Anterior cingulate cortex (tissue), 58 donors: ENCODE results near the gene GNB3.
"Not testable (repeated sequence)": the region's sequence is repeated elsewhere in the genome, so short reads cannot be mapped to it uniquely, and the experiment has no call there.

Experiments
- DNase-seq, 58 donors: peaks; one replicate each; lab custom pipeline; 2025; lab: John Stamatoyannopoulos, UW

Gene GNB3

GRCh38 chr12:6855322-6855721 lies 14.6 kb downstream of the GNB3 start:
- DNase-seq: no peak

GRCh38 chr12:6858799-6859198 lies 18.1 kb downstream of the GNB3 start:
- DNase-seq: no peak

- DNase-seq: no peak
These were observed 19.4 kb downstream of the GNB3 start for GRCh38 chr12:6860116-6860515.

GRCh38 chr12:6860942-6861341 lies 20.2 kb downstream of the GNB3 start:
- no peak for DNase-seq

- DNase-seq: no peak
These were observed 20.7 kb downstream of the GNB3 start for GRCh38 chr12:6861391-6861790.

- no peak for DNase-seq
These were observed 22.3 kb downstream of the GNB3 start for GRCh38 chr12:6863033-6863432.

GRCh38 chr12:6863586-6864321 lies 23.0 kb downstream of the GNB3 start:
- no peak for DNase-seq

- not testable (repeated sequence) for DNase-seq
These were observed 24.6 kb downstream of the GNB3 start for GRCh38 chr12:6865307-6865706.

- DNase-seq: no peak
These were observed 25.6 kb downstream of the GNB3 start for GRCh38 chr12:6866163-6866919.

- peak in 15 of 58 donors; percentile 22 to 81 (median 56) for DNase-seq
These were observed 26.2 kb downstream of the GNB3 start for GRCh38 chr12:6866920-6867412.

GRCh38 chr12:6867413-6868210 lies 26.9 kb downstream of the GNB3 start, which contains the start of gene TPI1:
Gene TPI1, plus strand, starts transcription at chr12:6867531. Its CDS starts 36 bp downstream, at chr12:6867567.
- DNase-seq: peak in 57 of 58 donors; percentile 15 to 92 (median 80)

- peak in 7 of 58 donors; percentile 3 to 58 (median 17) for DNase-seq
These were observed 27.7 kb downstream of the GNB3 start for GRCh38 chr12:6868211-6869048.

- peak in 53 of 58 donors; percentile 4 to 82 (median 49) for DNase-seq
These were observed 28.6 kb downstream of the GNB3 start for GRCh38 chr12:6869049-6870021.

- not testable (repeated sequence) for DNase-seq
These were observed 29.6 kb downstream of the GNB3 start for GRCh38 chr12:6870304-6870703.

- DNase-seq: peak in 6 of 58 donors; percentile 6 to 10 (median 8)
These were observed 30.6 kb downstream of the GNB3 start for GRCh38 chr12:6871052-6871957.

GRCh38 chr12:6872073-6873048 lies 31.6 kb downstream of the GNB3 start:
- peak in 57 of 58 donors; percentile 3 to 82 (median 65) for DNase-seq
